GM21717 (cell line): ENCODE data around the gene GALNT18.
A peak's percentile ranks its signal among the peaks of the same experiment; 100 is the strongest.

Experiments used
- ATAC-seq: cut with Tn5 transposase; IDR thresholded peaks from one replicate; pipeline ENCODE4 v1.9.1; 2021; ENCODE audit warnings: mild to moderate bottlenecking, moderate library complexity; ENCODE audit not compliant: unreplicated experiment

The GALNT18 gene

DNA sequence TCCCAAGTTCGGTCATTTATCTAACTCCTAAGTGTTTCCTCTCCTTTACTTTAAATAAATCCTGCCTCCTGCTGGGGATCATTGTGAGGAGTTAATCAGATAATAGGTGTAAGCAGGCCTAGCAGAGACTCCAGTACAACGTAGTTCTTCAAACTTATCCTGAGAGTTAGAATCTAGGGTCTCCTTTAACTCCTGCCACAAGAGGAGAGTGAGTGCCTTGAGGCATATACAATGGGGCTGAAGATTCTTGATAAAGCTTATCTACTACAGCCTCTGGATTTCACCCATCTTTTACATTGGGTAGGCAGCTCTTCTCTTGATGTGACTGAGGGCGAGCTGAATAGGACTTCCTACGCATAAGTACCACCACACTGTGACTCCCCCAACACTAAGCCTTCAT is 3.1 kb upstream of the GALNT18 start:
- no peak for ATAC-seq

DNA sequence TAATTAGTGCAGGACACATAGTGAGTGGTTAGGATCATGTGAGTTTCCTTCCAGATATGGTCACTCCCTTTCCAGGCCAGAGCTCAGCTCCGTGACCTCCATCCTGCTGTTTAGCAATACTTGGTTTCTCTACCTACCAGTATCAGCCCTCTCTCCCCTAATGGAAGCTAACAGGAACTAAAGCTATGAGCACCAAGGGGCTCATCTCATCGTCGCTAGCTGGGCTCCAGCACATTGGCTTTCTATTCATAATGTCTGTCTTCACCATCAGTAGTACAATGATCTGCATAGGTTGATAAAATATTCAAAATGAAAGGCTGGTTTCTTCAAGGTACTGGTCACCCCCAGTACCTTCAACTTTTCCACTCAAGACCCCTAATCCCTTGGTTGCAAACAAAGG is 2.4 kb upstream of the GALNT18 start:
- no peak for ATAC-seq

DNA sequence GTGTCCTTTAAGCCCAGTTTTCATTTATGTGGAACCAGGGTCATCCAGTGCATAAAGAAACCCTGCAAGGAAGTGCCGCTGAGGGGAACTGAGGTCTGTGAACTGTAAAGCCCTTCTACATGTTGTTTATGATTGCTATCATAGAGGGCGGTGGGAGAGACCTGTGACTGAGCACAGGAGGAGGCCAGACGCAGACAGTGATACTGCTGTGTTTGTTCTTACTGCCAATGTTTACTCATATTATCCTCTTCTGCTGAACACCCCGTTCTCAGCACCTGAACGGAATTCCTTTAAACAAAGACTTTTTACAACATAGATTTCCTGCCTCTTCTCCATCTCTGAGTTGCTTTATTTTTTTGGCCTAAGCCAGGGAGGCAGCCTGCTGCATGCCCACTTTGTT is 967 bp upstream of the GALNT18 start:
- ATAC-seq, result no peak

DNA sequence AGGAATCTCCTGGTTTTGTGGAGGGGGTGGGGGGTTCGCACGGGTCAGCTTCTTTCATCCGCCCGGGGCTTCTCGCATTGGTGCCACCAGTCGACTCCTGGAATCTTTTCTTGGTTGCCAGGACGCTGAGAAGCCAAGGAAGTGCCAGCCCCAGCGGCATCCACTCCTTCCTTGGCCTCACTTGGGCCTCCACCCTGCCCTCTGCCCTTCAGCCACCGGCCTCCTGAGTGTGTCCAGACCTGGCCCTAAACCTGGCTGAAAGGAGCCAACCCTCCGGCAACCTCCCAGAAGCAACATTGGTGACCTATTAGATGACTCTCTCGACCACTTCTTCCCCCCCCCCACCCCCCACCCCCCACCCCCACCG is 518 bp upstream of the GALNT18 start:
- no peak for ATAC-seq

DNA sequence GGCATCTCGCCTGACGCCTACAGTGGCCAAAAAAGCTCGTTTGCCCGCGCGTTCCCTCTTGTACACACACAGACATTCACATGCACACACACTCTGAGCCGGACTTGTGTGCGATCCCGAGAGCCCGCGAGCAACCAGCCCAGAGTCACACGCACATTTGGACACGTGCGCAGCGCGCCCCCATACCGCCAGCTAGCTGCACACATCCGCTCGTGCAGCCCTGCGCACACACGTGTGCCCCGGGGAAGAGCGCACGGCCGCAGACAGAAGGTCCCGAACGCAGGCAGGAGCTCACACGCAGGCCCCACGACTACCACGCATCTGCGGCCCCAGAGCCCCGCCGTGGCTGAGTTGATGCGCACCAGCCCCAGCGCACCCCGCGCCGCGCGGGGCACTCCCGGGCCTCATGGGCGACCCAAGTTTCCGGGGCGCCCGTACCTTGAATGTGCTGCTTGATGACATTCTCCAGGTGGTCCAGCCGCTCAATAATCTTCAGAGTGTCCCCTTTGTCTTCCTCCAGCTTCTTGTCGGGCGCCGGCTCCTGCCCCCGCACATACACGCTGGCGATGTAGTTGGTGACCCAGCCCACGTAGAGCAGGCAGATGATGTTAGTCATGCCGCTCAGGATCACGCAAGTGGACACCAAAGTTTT is 758 bp downstream of the GALNT18 start:
- peak; percentile 12 for ATAC-seq

DNA sequence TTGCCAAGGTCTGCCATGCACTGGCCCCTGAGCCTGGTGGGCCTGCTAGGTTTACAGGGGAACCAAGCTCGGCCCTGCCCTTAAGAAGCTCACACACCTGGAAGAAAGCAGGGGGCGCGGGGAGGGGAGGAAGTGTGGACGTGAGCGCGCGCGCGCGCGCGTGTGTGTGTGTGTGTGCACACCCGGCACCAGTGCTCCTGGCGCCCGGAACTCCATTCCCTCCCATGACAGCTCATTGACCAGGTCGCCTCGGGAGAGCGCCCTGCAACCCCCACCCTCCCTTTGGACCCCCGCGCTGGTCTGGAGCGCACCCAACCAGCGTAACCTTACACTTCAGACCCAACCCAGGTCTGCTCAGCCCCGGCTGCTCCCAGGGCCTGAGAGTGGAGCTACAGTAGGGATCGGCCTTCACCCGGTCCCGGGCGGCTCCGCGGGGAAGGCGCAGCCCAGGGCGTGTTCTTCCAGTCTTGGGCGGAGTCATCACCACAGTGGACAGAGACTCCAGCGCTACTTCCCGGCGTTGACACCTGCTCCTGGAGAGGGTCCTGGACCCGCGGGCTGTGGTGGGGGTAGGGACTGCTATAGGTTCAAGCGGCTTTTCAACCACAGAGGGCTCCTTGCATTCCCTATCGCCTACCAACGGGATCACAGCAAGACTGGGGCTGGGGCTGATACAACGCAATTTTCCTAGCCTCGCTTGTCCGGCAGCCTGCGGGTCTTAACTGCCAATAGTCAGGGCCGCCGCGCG is 1.5 kb downstream of the GALNT18 start:
- ATAC-seq, result no peak

DNA sequence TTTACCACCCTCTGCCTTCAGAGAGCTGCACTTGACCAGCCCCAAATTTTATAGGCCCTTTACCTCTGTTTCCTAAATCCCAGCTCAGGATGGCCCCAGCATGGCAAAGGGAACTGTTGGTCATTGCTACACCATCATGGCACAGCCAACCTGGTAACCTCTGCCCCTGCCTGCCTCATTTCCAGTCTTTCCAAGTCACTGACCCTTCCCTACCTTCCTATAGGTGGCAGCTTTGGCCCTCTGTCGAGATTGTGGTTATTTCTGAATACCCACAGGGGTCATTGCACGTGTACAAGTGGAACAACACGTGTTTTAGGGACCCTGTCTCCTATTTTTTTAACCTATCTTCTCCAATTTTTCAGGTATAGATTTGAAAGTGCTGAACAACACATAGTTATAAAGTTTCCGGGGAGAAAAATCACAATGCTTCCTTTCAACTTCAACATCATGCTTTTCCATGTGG is 2.8 kb downstream of the GALNT18 start:
- ATAC-seq, result no peak

DNA sequence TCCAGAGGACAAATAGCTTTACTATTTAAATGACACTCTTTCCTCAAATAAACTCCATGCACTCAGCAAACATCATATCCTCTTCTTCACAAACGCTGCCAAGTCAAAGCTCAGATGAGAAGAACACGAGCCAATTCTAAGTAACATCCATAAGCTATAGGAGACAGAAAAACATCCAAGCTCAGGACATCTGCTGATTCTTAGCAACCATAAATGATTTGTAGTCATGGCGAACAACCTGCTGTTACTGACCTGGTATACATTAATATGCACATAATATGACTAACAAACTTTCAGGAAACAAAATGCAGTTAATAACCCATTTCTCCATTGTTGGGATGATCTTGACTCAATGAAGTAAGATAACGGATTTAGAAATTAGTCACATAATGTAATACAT is 6.7 kb downstream of the GALNT18 start:
- no peak for ATAC-seq

DNA sequence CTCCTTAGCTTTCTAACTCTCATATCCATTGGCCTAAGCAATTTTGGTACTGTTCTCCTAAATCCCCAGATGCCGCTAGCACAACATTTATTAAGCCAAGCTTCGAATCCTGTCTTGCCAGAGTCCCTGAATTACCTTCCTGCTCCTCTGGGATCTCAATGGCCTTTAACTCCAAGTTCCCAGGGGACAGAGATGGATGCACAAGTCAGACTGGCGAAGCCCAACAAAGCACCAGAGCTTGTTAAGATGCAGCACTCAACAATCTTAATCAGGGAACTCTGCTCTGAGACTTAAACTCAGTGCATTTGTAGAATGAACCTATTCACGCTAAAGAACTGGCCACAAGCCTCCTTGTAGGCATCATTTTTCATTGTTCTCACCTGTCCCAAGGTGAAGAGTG is 9.4 kb downstream of the GALNT18 start:
- no peak for ATAC-seq

DNA sequence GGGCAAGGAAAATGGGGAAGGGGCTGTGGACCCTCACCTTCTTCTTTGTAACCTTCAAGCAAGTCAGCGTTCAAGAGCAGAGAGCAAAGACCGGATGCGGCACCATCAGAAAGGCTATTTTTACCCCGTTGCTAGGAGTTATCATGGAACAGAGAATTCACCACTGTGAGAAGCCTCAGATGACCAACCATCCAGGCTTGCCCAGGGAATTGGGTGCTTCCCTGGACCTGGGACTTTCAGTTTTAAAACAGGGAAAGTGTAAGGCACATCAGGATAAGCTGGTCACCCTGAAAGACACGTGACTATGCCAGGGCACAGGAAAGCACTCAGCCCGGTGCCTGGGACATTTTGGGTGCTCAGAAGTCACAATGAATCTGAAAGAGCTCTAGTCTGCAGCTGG is 10.4 kb downstream of the GALNT18 start:
- ATAC-seq, result no peak

DNA sequence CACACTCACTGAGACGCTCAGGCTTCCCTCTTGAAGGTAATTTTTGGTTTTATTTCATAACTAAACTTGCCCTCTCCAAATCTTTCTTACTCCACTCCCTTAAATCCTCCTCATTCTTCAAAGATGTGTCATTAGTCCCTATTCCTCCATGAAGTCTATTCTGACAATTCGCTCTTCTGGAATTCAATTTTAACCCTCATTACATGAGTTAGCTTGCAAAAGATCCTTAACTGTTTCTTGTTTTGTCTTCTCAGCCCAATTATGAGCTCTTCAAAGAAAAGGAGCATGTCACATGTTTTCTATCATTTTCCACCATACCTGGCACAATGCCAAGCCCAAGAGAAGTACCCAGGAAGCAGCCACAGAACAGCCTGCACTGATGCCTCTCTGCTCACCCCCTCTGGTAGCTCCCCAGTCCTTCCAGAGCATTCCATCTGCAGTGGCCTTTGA is 13.0 kb downstream of the GALNT18 start:
- ATAC-seq, result no peak

DNA sequence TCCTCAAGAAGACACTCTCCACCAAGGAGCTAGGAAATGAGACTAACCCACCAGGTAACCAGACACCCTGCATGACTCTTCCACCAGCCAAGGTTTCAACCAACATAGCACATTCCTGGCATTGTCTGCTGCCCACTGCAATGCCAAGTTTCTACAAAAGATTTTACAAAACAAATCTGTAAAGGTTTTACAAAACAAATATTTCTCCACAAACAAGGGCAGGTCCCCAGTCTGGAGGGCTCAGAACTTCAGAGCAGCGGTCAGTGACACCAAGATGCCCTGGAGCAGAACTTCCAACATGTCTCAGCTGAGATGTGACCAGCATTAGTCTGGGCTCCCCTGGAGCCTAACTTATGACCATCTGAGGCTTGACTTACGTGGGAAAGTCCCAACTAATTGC is 14.0 kb downstream of the GALNT18 start:
- no peak for ATAC-seq

DNA sequence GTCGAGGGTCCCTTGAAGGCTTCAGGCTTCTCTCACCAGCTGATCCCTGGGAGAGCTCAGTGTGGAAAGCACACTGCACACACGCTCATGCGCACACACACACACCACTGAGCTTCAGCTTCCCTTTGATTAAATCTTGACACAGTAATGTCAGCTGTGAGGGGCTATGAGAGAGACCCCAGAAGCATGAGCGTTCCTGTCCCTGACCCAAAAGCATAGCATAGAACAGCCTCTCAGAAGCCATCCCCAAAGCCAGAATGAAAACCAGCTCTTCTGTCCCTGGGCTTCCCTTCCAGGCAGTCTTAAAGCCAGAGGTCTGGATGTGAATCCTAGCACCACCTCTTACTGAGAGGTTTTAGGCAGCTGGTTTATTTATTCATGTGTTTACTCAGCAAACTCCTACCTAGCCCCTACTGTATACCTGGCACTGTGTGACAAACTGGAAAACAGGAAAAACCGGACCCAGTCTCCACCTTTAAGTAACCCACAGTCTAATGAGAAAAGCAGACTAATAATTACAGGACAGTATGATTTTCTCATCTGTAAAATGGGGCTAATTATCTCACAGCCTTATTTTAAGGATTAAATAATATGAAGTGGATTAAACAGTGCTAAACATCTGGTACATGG is 15.9 kb downstream of the GALNT18 start:
- ATAC-seq, result no peak

DNA sequence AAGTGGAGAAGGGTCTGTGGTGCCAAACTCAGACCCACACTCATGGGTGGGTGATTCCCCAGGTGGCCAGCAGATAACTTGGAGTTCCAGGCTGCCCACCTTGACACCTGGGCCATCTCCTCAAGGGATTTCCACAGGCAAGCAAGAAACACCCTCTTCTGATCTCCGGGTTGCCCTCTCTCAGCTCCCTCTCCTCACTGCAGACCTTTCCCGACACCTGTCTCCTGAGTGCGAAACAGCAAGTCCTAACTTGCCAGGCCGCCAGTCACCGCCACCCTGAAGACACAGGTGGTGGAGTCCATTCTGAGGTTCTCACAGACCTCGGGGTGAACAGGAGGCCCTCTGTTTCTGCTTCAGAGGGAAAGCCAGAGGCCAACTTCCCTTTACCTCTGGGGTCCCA is 16.6 kb downstream of the GALNT18 start:
- ATAC-seq, result no peak

DNA sequence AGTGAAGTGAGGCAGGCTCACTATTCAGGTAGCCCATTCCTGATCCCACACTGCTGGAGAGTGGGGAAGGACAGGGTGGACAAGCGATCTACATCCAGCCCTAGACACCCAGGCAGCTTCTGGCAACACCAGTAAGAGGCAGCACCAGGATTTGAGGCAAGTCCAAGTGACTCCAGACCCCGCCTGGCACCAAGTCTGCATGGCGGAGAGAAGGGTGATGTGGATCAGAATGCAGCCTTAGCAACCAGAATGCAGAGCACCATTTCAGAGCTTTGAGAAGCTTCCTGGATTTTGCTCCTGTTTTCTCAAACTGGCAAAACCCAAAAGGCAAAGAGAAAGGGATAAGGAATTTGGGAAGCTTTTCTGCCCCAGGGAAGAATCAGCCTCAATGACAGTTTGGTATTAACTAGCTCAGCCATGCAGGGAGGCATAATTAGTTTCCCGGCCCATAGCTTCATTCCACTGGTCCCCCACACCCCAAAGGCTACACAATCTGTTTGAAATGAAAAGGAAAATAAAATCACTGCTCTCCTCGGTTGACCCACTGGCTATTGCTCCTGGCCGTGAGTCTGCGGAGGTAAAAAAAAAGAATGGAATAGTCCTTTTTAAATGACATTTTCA is 17.3 kb downstream of the GALNT18 start:
- no peak for ATAC-seq

DNA sequence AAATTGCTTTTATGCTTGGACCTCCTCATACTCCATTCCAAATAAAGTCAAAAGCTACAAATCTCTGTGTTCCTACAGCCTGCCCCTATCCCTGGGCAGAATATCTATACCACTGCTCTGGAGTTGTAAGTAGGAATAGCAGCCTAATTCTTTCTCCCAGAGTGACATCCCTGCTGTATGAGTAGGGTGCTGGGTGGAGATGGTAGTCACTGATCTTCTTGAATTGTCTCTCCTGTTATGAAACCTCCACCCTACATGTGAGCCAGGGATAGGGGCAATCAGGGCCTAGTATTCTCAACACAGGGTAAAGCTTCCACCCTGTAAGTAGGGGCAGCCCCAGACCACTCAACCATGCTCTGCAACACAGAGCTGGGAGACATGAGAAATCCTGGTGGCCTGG is 19.8 kb downstream of the GALNT18 start:
- ATAC-seq, result no peak

DNA sequence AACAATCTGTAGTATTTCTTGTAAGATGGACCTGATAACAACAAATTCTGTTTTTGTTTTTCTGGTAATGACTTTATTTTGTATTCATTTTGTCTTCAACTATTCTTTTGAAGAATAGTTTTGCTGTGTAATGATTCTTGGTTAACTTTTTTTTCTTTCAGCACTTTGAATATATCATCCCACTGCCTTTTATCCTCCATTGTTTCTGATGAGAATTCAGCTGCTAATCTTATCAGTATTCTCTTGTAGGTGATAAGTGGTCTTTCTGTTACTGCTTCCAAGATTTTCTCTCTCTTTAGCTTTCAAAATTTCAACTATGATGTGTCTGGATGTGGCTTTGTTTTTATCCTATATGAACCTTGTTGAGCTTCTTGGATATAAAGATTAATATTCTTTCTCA is 21.5 kb downstream of the GALNT18 start:
- ATAC-seq, result no peak

DNA sequence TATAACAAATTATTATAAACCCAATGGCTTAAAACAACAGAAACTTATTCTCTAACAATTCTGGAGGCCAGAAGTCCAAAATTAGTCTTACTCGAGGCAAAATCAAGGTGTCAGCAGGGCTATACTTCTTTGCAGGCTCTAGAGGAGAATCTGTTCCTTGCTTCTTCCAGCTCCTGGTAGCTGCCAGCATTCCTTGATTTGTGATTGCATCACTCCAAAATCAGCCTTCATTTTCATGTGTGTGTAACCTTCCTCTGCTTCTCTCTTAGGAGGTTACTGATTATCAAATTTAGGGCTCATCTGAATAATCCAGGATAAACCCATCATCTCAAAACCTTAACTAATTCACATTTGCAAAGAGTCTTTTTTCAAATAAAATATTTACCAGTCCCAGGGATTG is 23.6 kb downstream of the GALNT18 start:
- no peak for ATAC-seq

DNA sequence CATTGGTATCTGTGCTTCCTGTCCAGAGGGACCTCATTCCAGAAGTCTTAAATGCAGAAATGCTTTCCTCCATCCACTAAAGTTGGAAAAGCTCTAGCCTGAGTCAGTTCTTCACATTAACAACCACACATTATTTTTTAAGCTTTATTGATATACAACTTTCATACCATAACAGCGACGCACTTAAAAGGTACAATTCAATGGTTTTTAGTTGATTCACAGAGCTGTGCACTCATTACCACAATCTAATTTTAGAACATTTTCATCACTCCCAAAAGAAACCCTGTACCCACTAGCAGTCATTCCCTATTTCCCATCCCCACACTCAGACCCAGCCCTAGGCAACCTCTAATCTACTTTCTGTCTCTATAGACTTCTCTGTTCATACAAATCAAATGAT is 27.6 kb downstream of the GALNT18 start:
- no peak for ATAC-seq

DNA sequence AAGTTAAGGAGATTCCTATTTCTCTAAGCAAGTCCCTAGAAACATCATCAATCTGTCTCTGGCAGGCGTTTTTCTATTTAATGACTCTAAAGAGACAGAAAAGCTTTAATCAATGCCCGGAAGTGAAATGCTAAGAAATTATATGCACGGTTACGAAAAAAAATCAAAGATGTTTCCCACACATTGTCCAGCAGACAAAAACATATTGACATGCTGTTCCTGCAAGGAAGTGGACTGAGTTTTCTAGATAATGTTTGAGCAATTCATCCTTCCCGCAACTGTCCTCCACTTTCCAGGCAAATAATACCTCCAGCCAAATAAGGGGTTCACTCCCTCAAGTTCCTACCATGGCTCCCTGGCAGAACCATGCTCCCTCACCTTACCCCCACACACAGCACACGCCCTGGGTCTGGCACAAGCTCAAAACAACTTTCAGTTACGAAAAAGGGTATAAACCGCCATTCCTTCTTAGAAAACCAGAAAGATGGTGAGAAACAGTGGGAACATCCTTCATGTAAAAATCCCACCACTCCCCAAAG is 29.6 kb downstream of the GALNT18 start:
- no peak for ATAC-seq

DNA sequence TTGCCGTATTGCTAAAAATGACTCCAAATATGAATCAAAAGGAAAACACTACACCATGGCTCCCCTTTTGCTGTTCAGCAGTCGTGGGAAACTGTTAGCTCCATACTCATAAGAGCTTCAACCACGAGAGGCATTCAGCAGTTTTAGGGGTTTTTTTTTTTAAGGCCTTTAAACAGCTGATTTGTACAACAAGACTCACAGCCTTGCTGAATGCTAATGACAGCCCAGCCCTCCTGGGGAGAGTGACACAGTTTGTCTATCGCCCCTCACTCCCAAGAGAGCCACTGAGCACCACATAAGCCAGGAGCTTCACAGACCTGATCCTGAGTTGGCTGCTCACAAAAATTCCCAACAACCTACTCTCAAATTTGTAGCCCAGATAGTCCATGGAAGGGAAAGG is 32.4 kb downstream of the GALNT18 start:
- ATAC-seq, result no peak

DNA sequence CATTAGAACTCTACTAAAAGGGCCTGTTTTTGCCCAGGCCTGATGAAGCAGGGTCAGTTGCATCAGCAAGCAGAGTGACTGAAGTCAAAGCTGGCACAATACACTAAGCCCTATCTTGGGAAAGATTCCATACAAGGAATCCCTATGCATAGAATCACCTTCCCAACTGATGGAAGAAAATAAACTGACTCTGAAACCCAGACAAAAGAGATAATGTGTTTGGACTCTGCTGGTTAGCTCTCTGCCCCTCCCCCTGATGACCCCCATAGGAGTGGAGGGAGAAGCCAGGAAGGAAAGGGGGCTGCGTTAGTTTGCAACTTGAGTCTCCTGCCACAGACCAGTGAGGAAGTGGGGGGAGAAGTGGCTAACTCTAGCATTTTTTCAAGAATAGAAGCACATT is 32.9 kb downstream of the GALNT18 start:
- no peak for ATAC-seq
